Gastroesophageal sphincter (tissue), 3 donors: ENCODE measurements around the gene C1QL1.

ENCODE experiments used
- CTCF ChIP-seq, 4 experiments: fragments of 200-600 bp in 2 of 4; fragments of 450-650 bp in 2 of 4; sonication (generic) in 1 of 4; IDR thresholded peaks; one replicate each; pipeline ENCODE4 v1.5.1; 2017 to 2019; ENCODE audit warnings: antibody characterized with exemption in 4 of 4, mild to moderate bottlenecking in 2 of 4, moderate library complexity in 2 of 4
- POLR2AphosphoS5 ChIP-seq: sonication (generic); formaldehyde crosslinking; IDR thresholded peaks from one replicate; pipeline ENCODE4 v1.6.1; 2017; ENCODE audit warnings: antibody characterized with exemption

- no peak for TF ChIP-seq CTCF (IDR thresholded peaks at IDR 0.05)
- TF ChIP-seq POLR2AphosphoS5 = no peak
Observed at GRCh38 chr17:44940768-44941167, 27.3 kb downstream of the C1QL1 start.
